ENCODE measurements around the gene FAM53B.

Gene FAM53B

GRCh38 chr10:124677749-124678556 lies 66.2 kb downstream of the FAM53B start:
- DNase-seq (ENCODE audit: low spot score): no peak

- no peak for DNase-seq (ENCODE audit: low spot score)
Measured at GRCh38 chr10:124677293-124677699, 66.9 kb downstream of the FAM53B start.

- DNase-seq (ENCODE audit: low spot score): no peak
Measured at GRCh38 chr10:124676416-124677062, 67.6 kb downstream of the FAM53B start.

- no peak for DNase-seq (ENCODE audit: low spot score)
Measured at GRCh38 chr10:124675824-124676223, 68.4 kb downstream of the FAM53B start.

GRCh38 chr10:124675261-124675660 lies 68.9 kb downstream of the FAM53B start:
- DNase-seq (ENCODE audit: low spot score): no peak

GRCh38 chr10:124674768-124675222 lies 69.4 kb downstream of the FAM53B start:
- no peak for DNase-seq (ENCODE audit: low spot score)

GRCh38 chr10:124672181-124672638 lies 72.0 kb downstream of the FAM53B start:
- no peak for DNase-seq (ENCODE audit: low spot score)

GRCh38 chr10:124671486-124672075 lies 72.6 kb downstream of the FAM53B start:
- DNase-seq (ENCODE audit: low spot score): peak; percentile 69

- no peak for DNase-seq (ENCODE audit: low spot score)
Measured at GRCh38 chr10:124670849-124671248, 73.3 kb downstream of the FAM53B start.

GRCh38 chr10:124669824-124670654 lies 74.1 kb downstream of the FAM53B start:
- no peak for DNase-seq (ENCODE audit: low spot score)

GRCh38 chr10:124669141-124669823 lies 74.9 kb downstream of the FAM53B start:
- no peak for DNase-seq (ENCODE audit: low spot score)

- no peak for DNase-seq (ENCODE audit: low spot score)
Measured at GRCh38 chr10:124668517-124669051, 75.6 kb downstream of the FAM53B start.

- no peak for DNase-seq (ENCODE audit: low spot score)
Measured at GRCh38 chr10:124667425-124668345, 76.5 kb downstream of the FAM53B start.

GRCh38 chr10:124666494-124666893 lies 77.7 kb downstream of the FAM53B start:
- no peak for DNase-seq (ENCODE audit: low spot score)

GRCh38 chr10:124665980-124666379 lies 78.2 kb downstream of the FAM53B start:
- DNase-seq (ENCODE audit: low spot score): no peak

- no peak for DNase-seq (ENCODE audit: low spot score)
Measured at GRCh38 chr10:124665558-124665957, 78.6 kb downstream of the FAM53B start.

GRCh38 chr10:124665091-124665490 lies 79.1 kb downstream of the FAM53B start:
- no peak for DNase-seq (ENCODE audit: low spot score)

GRCh38 chr10:124663766-124664360 lies 80.3 kb downstream of the FAM53B start:
- no peak for DNase-seq (ENCODE audit: low spot score)

- DNase-seq (ENCODE audit: low spot score): no peak
Measured at GRCh38 chr10:124663228-124663627, 81.0 kb downstream of the FAM53B start.

All from RKO (cell line).